Muscle layer of colon (tissue), 2 donors: ENCODE measurements around the gene NEU1.
A peak's percentile ranks its signal among the peaks of the same experiment; 100 is the strongest.

ENCODE experiments used
- H3K27ac ChIP-seq: one replicate; pipeline ENCODE4 v1.7.0; 2013; ENCODE audit warnings: low read depth, mild to moderate bottlenecking, low read length, moderate library complexity
- H3K27me3 ChIP-seq, 2 donors: one replicate each; pipeline ENCODE4 v1.7.0; 2013; ENCODE audit warnings: low read length in 2 of 2, mild to moderate bottlenecking in 2 of 2; ENCODE audit not compliant: insufficient read depth in 2 of 2, control insufficient read depth in 1 of 2
- H3K36me3 ChIP-seq: one replicate; pipeline ENCODE4 v1.7.0; 2013; ENCODE audit warnings: mild to moderate bottlenecking, low read length; ENCODE audit not compliant: insufficient read depth
- H3K4me1 ChIP-seq: one replicate; pipeline ENCODE4 v1.7.0; 2013; ENCODE audit warnings: mild to moderate bottlenecking, low read length; ENCODE audit not compliant: insufficient read depth
- H3K4me3 ChIP-seq, 2 donors: one replicate each; pipeline ENCODE4 v1.7.0; 2013; ENCODE audit warnings: low read length in 2 of 2, low read depth in 1 of 2, mild to moderate bottlenecking in 1 of 2, moderate library complexity in 1 of 2
- H3K9ac ChIP-seq: one replicate; pipeline ENCODE4 v1.7.0; 2013; ENCODE audit warnings: low read length
- H3K9me3 ChIP-seq: one replicate; pipeline ENCODE4 v1.7.0; 2013; ENCODE audit warnings: mild to moderate bottlenecking, low read length
- donor health status: abdominal sarcoma.
- donor health status: Adenocarcinoma of cecum.

Gene NEU1

GRCh38 chr6:31901415-31901952, 38.9 kb upstream of the NEU1 start:
- Histone ChIP-seq H3K4me1 (peaks cover 35% of the 10 kb centered on the region), H3K9ac (no peak overlapping the region), H3K27me3 (no peaks in the 10 kb centered on the region), H3K36me3 (no peaks in the 10 kb centered on the region), H3K4me3 (peak overlapping the region; percentile 75 to 93), H3K9me3 (no peaks in the 10 kb centered on the region), H3K27ac (peak overlapping the region; percentile 80)

DNA sequence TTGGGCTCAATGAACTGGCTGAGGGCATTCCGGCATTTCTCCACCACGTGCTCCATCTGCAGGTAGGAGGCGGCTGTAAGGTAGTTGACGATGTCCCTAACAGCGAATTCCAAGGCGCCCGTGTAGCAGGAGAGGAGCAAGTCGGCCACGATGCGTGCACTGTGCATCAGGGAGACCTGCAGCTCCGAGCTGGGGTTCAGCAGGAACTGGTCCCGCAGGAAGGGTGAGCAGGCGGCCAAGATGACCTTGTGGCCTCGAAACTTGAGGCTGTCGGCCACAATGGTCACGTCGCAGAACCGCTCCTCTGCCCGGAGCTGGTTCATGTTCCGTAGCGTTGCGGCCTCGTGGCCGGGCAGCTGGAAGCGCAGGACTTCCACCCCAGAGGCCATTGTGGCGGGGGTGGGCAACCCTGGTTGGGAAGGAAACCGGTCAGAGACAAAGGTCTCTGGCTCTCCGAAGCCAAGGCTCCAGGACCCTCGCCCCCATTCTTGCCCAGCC, 38.3 kb upstream of the NEU1 start:
- Histone ChIP-seq H3K9me3 (no peaks in the 10 kb centered on the region), H3K4me3 (peak overlapping the region; percentile 75 to 93), H3K4me1 (peaks cover 40% of the 10 kb centered on the region), H3K9ac (no peak overlapping the region), H3K36me3 (peaks cover 4% of the 10 kb centered on the region), H3K27me3 (no peaks in the 10 kb centered on the region), H3K27ac (peak overlapping the region; percentile 80)

DNA sequence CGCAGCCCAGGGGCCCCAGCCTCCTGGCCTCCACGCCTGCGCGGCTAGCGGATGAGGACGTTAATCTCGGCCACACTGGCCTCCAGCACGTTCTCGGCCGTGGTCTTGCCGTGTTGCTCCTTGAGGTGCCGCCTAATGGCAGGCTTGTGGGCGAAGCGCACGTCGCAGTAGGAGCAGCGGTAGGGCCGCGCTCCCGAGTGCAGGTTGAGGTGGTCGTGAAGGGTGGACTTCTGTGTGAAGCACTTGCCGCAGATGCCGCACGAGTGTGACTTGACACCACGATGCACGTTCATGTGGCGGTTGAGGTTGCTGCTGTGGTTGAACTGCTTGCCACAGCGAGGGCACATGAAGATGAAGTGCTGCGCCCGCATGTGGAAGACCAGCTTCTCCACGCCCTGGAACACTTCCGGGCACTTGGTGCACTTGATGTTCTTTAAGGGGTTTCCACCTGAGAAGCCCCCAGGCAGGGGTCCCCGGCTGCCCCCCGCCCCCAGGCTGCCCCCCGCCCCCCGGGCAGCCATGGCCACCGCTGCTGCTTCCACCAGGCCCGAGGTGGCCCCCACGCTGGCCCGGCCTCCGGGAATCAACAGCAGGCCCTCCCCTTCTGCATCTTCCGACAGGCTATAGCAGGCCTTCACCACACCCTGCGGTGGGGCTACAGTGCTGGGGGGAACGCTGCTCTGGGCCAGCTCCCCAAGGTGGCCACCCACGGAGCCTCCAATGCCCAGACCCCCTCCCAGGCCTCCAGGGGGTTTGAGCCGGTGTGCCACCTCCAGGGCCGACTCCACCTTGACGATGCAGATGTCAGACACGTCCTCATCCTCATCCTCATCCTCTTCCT, 37.5 kb upstream of the NEU1 start:
- no peak overlapping the region for H3K27ac ChIP-seq
- H3K9me3 ChIP-seq, result no peaks in the 10 kb centered on the region
- H3K4me1 ChIP-seq, result peaks cover 40% of the 10 kb centered on the region
- no peaks in the 10 kb centered on the region for H3K27me3 ChIP-seq
- H3K9ac ChIP-seq, result no peak overlapping the region
- H3K36me3 ChIP-seq, result peaks cover 7% of the 10 kb centered on the region
- H3K4me3 ChIP-seq, result no peak overlapping the region

- Histone ChIP-seq H3K27me3 (no peaks in the 10 kb centered on the region), H3K36me3 (peaks cover 7% of the 10 kb centered on the region), H3K9me3 (no peaks in the 10 kb centered on the region), H3K4me3 (no peak overlapping the region), H3K27ac (no peak overlapping the region), H3K4me1 (peaks cover 40% of the 10 kb centered on the region), H3K9ac (no peak overlapping the region)
Measured at GRCh38 chr6:31899215-31899614, 36.6 kb upstream of the NEU1 start.

- peak overlapping the region; percentile 96 for H3K27ac ChIP-seq
- H3K4me1 ChIP-seq, result peaks cover 37% of the 10 kb centered on the region
- H3K4me3 ChIP-seq, result peak overlapping the region; percentile 72 to 85
Measured at GRCh38 chr6:31898383-31899011, 35.9 kb upstream of the NEU1 start.

DNA sequence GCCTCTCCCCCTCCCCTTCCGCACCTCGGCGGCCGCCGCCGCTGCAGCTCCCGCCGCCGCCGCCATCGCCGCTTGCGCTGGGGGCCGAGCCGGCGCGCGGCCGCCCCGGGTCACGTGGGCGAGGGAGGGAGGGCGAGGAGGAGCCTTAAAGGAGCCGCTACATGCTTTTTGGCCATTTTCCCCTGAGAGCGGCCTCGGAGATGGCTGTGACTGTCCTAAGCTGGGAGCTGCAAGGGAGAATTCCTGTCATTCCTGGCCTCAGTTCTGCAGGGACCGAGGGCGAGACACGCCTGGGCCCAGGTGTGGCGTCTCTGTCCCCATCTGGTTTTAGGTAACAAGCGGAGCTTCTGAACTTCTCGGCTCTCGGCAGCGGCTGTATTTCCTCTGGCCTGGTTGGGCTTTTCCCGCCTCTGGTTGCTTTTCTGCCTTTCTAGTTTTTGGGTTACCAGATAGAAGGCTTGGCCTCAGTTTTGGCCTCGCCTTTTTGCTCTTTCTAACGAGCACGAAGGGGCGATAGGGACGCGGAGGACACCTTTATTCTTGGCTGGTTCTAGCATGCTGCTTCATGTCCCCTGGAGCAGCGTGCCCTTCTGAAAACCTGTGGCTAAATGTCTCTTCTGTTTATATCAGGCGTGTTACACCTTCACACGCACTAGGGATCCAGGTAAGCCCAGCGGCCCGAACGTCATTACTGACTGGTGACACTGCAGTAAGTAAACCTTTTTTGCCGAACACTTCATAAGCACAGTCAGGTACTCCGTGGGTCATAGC, 35.2 kb upstream of the NEU1 start, which contains the start of gene EHMT2:
Gene EHMT2 (minus strand): TSS at position 87 of the 771 bp plus-strand sequence. CDS start 21 bp downstream, at position 66.
- peaks cover 33% of the 10 kb centered on the region for H3K4me1 ChIP-seq
- peaks cover 7% of the 10 kb centered on the region for H3K36me3 ChIP-seq
- no peaks in the 10 kb centered on the region for H3K9me3 ChIP-seq
- no peaks in the 10 kb centered on the region for H3K27me3 ChIP-seq
- peak within 1 kb of the TSS; percentile 72 to 85 for H3K4me3 ChIP-seq
- H3K27ac ChIP-seq, result peak within 1 kb of the TSS; percentile 96
- H3K9ac ChIP-seq, result peak within 1 kb of the TSS; percentile 85

More at GRCh38 chr6:31898383-31899011, 35.9 kb upstream of the NEU1 start:
- H3K9me3 ChIP-seq, result no peaks in the 10 kb centered on the region
- peaks cover 7% of the 10 kb centered on the region for H3K36me3 ChIP-seq
- H3K27me3 ChIP-seq, result no peaks in the 10 kb centered on the region
- peak overlapping the region; percentile 85 for H3K9ac ChIP-seq

GRCh38 chr6:31896856-31897611, 34.4 kb upstream of the NEU1 start:
- Histone ChIP-seq H3K27me3 (no peaks in the 10 kb centered on the region), H3K4me1 (peaks cover 29% of the 10 kb centered on the region), H3K9me3 (no peaks in the 10 kb centered on the region), H3K36me3 (peaks cover 14% of the 10 kb centered on the region), H3K27ac (peak overlapping the region; percentile 82), H3K9ac (peak overlapping the region; percentile 13), H3K4me3 (peak overlapping the region; percentile 26 to 72)

- peaks cover 14% of the 10 kb centered on the region for H3K36me3 ChIP-seq
- H3K9me3 ChIP-seq, result no peaks in the 10 kb centered on the region
- peak overlapping the region; percentile 26 to 72 for H3K4me3 ChIP-seq
- peaks cover 29% of the 10 kb centered on the region for H3K4me1 ChIP-seq
- peak overlapping the region; percentile 82 for H3K27ac ChIP-seq
- H3K9ac ChIP-seq, result peak overlapping the region; percentile 13
- no peaks in the 10 kb centered on the region for H3K27me3 ChIP-seq
Measured at GRCh38 chr6:31896493-31896855, 33.9 kb upstream of the NEU1 start.

- H3K4me1 ChIP-seq, result peaks cover 9% of the 10 kb centered on the region
- peaks cover 40% of the 10 kb centered on the region for H3K36me3 ChIP-seq
- H3K9ac ChIP-seq, result no peak overlapping the region
- H3K9me3 ChIP-seq, result no peaks in the 10 kb centered on the region
- H3K4me3 ChIP-seq, result no peak overlapping the region
- H3K27me3 ChIP-seq, result no peaks in the 10 kb centered on the region
- no peak overlapping the region for H3K27ac ChIP-seq
Measured at GRCh38 chr6:31892821-31893220, 30.2 kb upstream of the NEU1 start.

DNA sequence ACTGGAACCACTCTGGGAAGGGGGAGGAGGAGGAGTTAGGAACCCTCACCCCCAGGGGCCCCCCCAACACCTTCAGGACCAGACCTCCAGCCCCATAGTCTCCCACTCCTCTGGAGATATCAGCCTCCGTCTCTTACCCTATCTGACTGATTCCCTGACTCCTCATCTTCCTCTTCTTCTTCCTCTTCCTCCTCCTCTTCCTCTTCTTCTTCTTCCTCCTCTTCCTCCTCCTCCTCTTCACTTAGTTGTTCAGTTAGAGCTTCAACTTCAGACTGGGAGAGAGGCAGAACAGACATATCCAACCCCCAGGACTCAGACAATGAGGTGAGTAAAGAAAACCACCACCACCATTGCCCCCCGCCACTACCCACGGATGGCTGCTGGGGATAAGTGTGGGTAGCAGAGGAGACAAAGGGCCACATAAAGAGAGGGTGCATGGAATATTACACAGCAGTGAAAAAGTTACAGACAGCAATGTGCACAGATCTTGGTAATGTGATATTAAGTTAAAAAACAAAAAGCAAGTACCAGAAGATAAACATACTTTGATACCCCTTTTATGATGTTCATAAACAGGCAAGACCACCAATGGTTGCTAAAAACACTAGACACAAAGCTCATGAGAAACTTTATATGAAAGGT, 26.8 kb upstream of the NEU1 start:
- peaks cover 54% of the 10 kb centered on the region for H3K36me3 ChIP-seq
- H3K4me3 ChIP-seq, result no peak overlapping the region
- no peak overlapping the region for H3K27ac ChIP-seq
- no peaks in the 10 kb centered on the region for H3K27me3 ChIP-seq
- no peaks in the 10 kb centered on the region for H3K4me1 ChIP-seq
- no peaks in the 10 kb centered on the region for H3K9me3 ChIP-seq
- no peak overlapping the region for H3K9ac ChIP-seq
